NB4 (cell line): ENCODE measurements around the gene CENPK.
A peak's percentile ranks its signal among the peaks of the same experiment; 100 is the strongest.

Experiments
- DNase-seq: peaks from one replicate; pipeline ENCODE4 v3.0.0; 2010; ENCODE audit warnings: low read depth
- H3K4me3 ChIP-seq: one replicate; pipeline ENCODE4 v1.5.1; 2011; ENCODE audit warnings: mild to moderate bottlenecking, low read depth, low read length, moderate library complexity
- CTCF ChIP-seq: IDR thresholded peaks from one replicate; pipeline ENCODE4 v1.5.1; 2012; ENCODE audit warnings: low read depth, low read length
- MAX ChIP-seq: IDR thresholded peaks from 2 replicates; pipeline ENCODE4 v1.6.1; 2011; ENCODE audit warnings: low read depth, low read length
- MYC ChIP-seq: IDR thresholded peaks from 2 replicates; pipeline ENCODE4 v1.6.1; 2011; ENCODE audit warnings: low read depth, low read length
- POLR2A ChIP-seq: IDR thresholded peaks from 2 replicates; pipeline ENCODE4 v1.6.1; 2011; ENCODE audit warnings: mild to moderate bottlenecking; ENCODE audit not compliant: insufficient read length; ENCODE audit errors: extremely low read depth

The CENPK gene

GRCh38 chr5:65482296-65482735 lies 80.7 kb downstream of the CENPK start:
- peak; percentile 20 for DNase-seq
- H3K4me3 ChIP-seq = peak overlapping the region; percentile 89
- TF ChIP-seq MYC = no peak

GRCh38 chr5:65481635-65482295 lies 81.2 kb downstream of the CENPK start, which contains the start of gene ADAMTS6:
TSS of gene ADAMTS6 (minus strand) at chr5:65481920. CDS start at chr5:65473673, 8,247 bp downstream.
- DNase-seq = peak; percentile 70
- peak within 1 kb of the TSS; percentile 89 for H3K4me3 ChIP-seq
- TF ChIP-seq CTCF (no peak), MAX (peak; percentile 91)

GRCh38 chr5:65481171-65481581 lies 81.8 kb downstream of the CENPK start:
- no peak for DNase-seq
- H3K4me3 ChIP-seq = peak overlapping the region; percentile 89
- TF ChIP-seq POLR2A (no peak), MAX (no peak), MYC (no peak), CTCF (no peak)

- peak; percentile 15 for DNase-seq
- TF ChIP-seq POLR2A = no peak
- TF ChIP-seq CTCF = no peak
- TF ChIP-seq MYC = no peak
- TF ChIP-seq MAX = no peak
- H3K4me3 ChIP-seq = no peak overlapping the region
Observed at GRCh38 chr5:65480306-65480865, 82.6 kb downstream of the CENPK start.

GRCh38 chr5:65479527-65479926 lies 83.4 kb downstream of the CENPK start:
- TF ChIP-seq POLR2A = no peak
- no peak for TF ChIP-seq MAX
- no peak for TF ChIP-seq MYC
- TF ChIP-seq CTCF = no peak
- no peak for DNase-seq
- no peak overlapping the region for H3K4me3 ChIP-seq

- H3K4me3 ChIP-seq = no peak overlapping the region
- no peak for TF ChIP-seq MAX
- DNase-seq = no peak
Observed at GRCh38 chr5:65478336-65478735, 84.6 kb downstream of the CENPK start.

GRCh38 chr5:65475895-65476294 lies 87.1 kb downstream of the CENPK start:
- TF ChIP-seq MYC (no peak), POLR2A (no peak), MAX (no peak), CTCF (no peak)
- DNase-seq = no peak

More at GRCh38 chr5:65475895-65476294, 87.1 kb downstream of the CENPK start:
- H3K4me3 ChIP-seq = no peak overlapping the region
